HFFc6 (cell line): ENCODE data around the gene CNIH4. TPM values are rescaled to one million over a fixed set of nuclear protein-coding genes. Genes with fewer than 3 reads are reported as not detected.

ENCODE experiments used
- DNase-seq: peaks from one replicate; pipeline ENCODE4 v3.0.0-alpha.2; 2018
- H3K27ac Mint-ChIP-seq: 2 replicates; pipeline ENCODE4 v1.8.0; 2020; ENCODE audit warnings: mild to moderate bottlenecking, mixed read lengths
- H3K27me3 Mint-ChIP-seq: 2 replicates; pipeline ENCODE4 v1.8.0; 2021; ENCODE audit warnings: mild to moderate bottlenecking, moderate library complexity, mixed read lengths; ENCODE audit not compliant: insufficient read depth
- H3K36me3 Mint-ChIP-seq: 2 replicates; pipeline ENCODE4 v1.8.0; 2021; ENCODE audit warnings: low read depth, mixed read lengths
- H3K4me1 Mint-ChIP-seq: 2 replicates; pipeline ENCODE4 v1.8.0; 2020; ENCODE audit warnings: low read depth, mixed read lengths
- H3K4me3 Mint-ChIP-seq: 2 replicates; pipeline ENCODE4 v1.8.0; 2020; ENCODE audit warnings: mild to moderate bottlenecking, moderate library complexity, mixed read lengths
- H3K9me3 Mint-ChIP-seq: 2 replicates; pipeline ENCODE4 v1.8.0; 2020; ENCODE audit warnings: mild to moderate bottlenecking, mixed read lengths
- CTCF ChIP-seq: fragments of 200-600 bp; sonication (generic); IDR thresholded peaks from 2 replicates; pipeline ENCODE4 v1.5.0; 2021; ENCODE audit warnings: antibody characterized with exemption, mild to moderate bottlenecking
- total RNA-seq, 6 experiments: library from RNA; stranded (reverse); fragmentation: NEBNext Ultra II Directional; extraction: Animal tissue kit (Norgen Biotek cat#: 25700); gene quantifications; 2 replicates in 1 of 6; 3 replicates in 5 of 6; pipeline ENCODE4 v1.2.3, GENCODE V29; 2021

Gene CNIH4
- total RNA-seq, 6 experiments from 2014 or later: 46.7 to 53.7 (median 51.6) TPM

GRCh38 chr1:224404916-224405603 is 48.4 kb downstream of the CNIH4 start:
- peaks cover 39% of the 10 kb centered on the region for H3K36me3 Mint-ChIP-seq

GRCh38 chr1:224405604-224405970 is 48.9 kb downstream of the CNIH4 start:
- peak overlapping the region; percentile 58 for H3K27ac Mint-ChIP-seq
- peaks cover 40% of the 10 kb centered on the region for H3K4me1 Mint-ChIP-seq
- no peak for TF ChIP-seq CTCF
- peaks cover 39% of the 10 kb centered on the region for H3K36me3 Mint-ChIP-seq
- H3K4me3 Mint-ChIP-seq: no peak overlapping the region
- no peaks in the 10 kb centered on the region for H3K27me3 Mint-ChIP-seq
- no peaks in the 10 kb centered on the region for H3K9me3 Mint-ChIP-seq
- DNase-seq: no peak

More at GRCh38 chr1:224404916-224405603, 48.4 kb downstream of the CNIH4 start:
- Mint-ChIP-seq H3K9me3 (no peaks in the 10 kb centered on the region), H3K4me3 (no peak overlapping the region), H3K4me1 (peaks cover 40% of the 10 kb centered on the region), H3K27me3 (no peaks in the 10 kb centered on the region), H3K27ac (peak overlapping the region; percentile 58; the same call in 1 of the 2 replicates)
- DNase-seq: no peak
- no peak for TF ChIP-seq CTCF

- no peak for DNase-seq
- no peaks in the 10 kb centered on the region for H3K27me3 Mint-ChIP-seq
- peak overlapping the region; percentile 58 for H3K27ac Mint-ChIP-seq
- peaks cover 33% of the 10 kb centered on the region for H3K36me3 Mint-ChIP-seq
- H3K9me3 Mint-ChIP-seq: no peaks in the 10 kb centered on the region
- peak overlapping the region; percentile 16 for H3K4me3 Mint-ChIP-seq
- no peak for TF ChIP-seq CTCF
- H3K4me1 Mint-ChIP-seq: peaks cover 40% of the 10 kb centered on the region
Measured at GRCh38 chr1:224406216-224406615, 49.5 kb downstream of the CNIH4 start.

GRCh38 chr1:224407571-224408293 is 51.1 kb downstream of the CNIH4 start:
- DNase-seq: no peak
- Mint-ChIP-seq H3K27me3 (no peaks in the 10 kb centered on the region), H3K9me3 (no peaks in the 10 kb centered on the region), H3K4me1 (peaks cover 55% of the 10 kb centered on the region), H3K27ac (peak overlapping the region; percentile 7; the same call in 1 of the 2 replicates), H3K4me3 (no peak overlapping the region; the same call in 1 of the 2 replicates), H3K36me3 (peaks cover 32% of the 10 kb centered on the region)
- TF ChIP-seq CTCF: no peak

GRCh38 chr1:224408294-224408590 is 51.6 kb downstream of the CNIH4 start:
- peaks cover 32% of the 10 kb centered on the region for H3K36me3 Mint-ChIP-seq
- no peaks in the 10 kb centered on the region for H3K27me3 Mint-ChIP-seq

More at GRCh38 chr1:224408294-224408590, 51.6 kb downstream of the CNIH4 start:
- H3K4me3 Mint-ChIP-seq: no peak overlapping the region; the same call in 1 of the 2 replicates
- DNase-seq: no peak
- TF ChIP-seq CTCF: no peak
- no peaks in the 10 kb centered on the region for H3K9me3 Mint-ChIP-seq
- H3K27ac Mint-ChIP-seq: peak overlapping the region; percentile 7; the same call in 1 of the 2 replicates
- peaks cover 60% of the 10 kb centered on the region for H3K4me1 Mint-ChIP-seq
